ENCODE measurements around the gene GGPS1.
"Not testable (repeated sequence)": the region's sequence is repeated elsewhere in the genome, so short reads cannot be mapped to it uniquely, and the experiment has no call there.

GGPS1 gene

GRCh38 chr1:235307158-235308124 lies 20.9 kb upstream of the GGPS1 start:
- DNase-seq: no peak

- not testable (repeated sequence) for DNase-seq
These were observed 19.2 kb upstream of the GGPS1 start for GRCh38 chr1:235309206-235309605.

- DNase-seq: no peak
These were observed 15.1 kb upstream of the GGPS1 start for GRCh38 chr1:235313262-235313661.

GRCh38 chr1:235313931-235314678 lies 14.3 kb upstream of the GGPS1 start:
- DNase-seq: no peak

GRCh38 chr1:235315173-235315572 lies 13.2 kb upstream of the GGPS1 start:
- no peak for DNase-seq

- no peak for DNase-seq
These were observed 12.6 kb upstream of the GGPS1 start for GRCh38 chr1:235315735-235316134.

GRCh38 chr1:235317168-235317567 lies 11.2 kb upstream of the GGPS1 start:
- DNase-seq: no peak

GRCh38 chr1:235319255-235319654 lies 9.1 kb upstream of the GGPS1 start:
- DNase-seq: no peak

GRCh38 chr1:235320521-235321179 lies 7.7 kb upstream of the GGPS1 start:
- DNase-seq: no peak

GRCh38 chr1:235324296-235324695 lies 4.1 kb upstream of the GGPS1 start:
- DNase-seq: no peak

GRCh38 chr1:235325139-235325538 lies 3.2 kb upstream of the GGPS1 start:
- no peak for DNase-seq

GRCh38 chr1:235325854-235326253 lies 2.5 kb upstream of the GGPS1 start:
- no peak for DNase-seq

GRCh38 chr1:235326719-235327558 lies 1.4 kb upstream of the GGPS1 start:
- DNase-seq: peak; percentile 64

GRCh38 chr1:235327559-235328270 lies 655 bp upstream of the GGPS1 start, which contains the start of gene ARID4B:
Gene ARID4B, minus strand, starts transcription at chr1:235328179. Its CDS starts 1,260 bp downstream, at chr1:235326919.
- no peak for DNase-seq

- peak; percentile 54 for DNase-seq
These were observed 951 bp downstream of the GGPS1 start for GRCh38 chr1:235329139-235329902.

- DNase-seq: no peak
These were observed 2.5 kb downstream of the GGPS1 start for GRCh38 chr1:235330918-235331285.

GRCh38 chr1:235331401-235331800 lies 3.0 kb downstream of the GGPS1 start:
- DNase-seq: no peak

- peak; percentile 44 for DNase-seq
These were observed 8.5 kb downstream of the GGPS1 start for GRCh38 chr1:235336903-235337302.

- no peak for DNase-seq
These were observed 11.4 kb downstream of the GGPS1 start for GRCh38 chr1:235339746-235340145.

GRCh38 chr1:235341334-235341733 lies 13.0 kb downstream of the GGPS1 start:
- no peak for DNase-seq

GRCh38 chr1:235342039-235342438 lies 13.7 kb downstream of the GGPS1 start:
- DNase-seq: no peak
